ENCODE results near the gene BIRC7.

DNA sequence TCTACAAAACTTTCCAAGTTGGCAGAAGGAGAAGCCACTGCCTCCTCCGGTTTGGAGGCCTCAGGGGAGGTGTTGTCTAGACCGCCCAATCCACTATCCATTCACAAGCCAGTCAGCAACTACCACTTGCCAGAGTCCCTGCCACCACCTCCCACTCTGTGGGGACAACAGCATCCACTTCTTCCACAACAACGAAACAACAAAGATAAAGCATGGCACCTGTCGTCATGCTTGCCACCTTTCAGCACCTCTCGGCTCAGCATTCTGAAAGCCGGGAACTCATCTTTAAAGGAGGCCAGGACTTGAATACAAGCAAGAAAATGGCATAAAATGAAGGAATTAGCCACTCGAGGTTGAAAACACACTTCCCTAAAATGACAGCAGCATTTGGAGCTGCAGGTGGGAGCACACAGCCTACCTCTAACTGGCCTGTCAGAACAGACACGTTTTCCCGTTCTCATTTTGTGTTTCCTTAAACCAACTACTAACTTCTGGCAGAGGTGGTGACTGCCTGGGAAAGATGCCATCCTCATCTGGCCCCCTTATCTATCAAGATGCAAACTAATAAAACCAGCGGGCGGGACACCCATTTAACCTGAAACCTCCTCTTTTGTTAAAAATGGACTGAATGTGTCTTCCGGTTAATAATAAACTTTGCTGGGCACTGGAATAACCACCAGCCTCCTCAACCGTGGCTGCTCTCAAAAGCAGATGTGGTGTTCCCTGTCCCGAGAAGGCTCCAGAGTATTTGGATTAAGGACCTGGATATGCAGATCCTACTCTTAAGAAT, 41.5 kb upstream of the BIRC7 start:
- TF ChIP-seq, protein P1, sequence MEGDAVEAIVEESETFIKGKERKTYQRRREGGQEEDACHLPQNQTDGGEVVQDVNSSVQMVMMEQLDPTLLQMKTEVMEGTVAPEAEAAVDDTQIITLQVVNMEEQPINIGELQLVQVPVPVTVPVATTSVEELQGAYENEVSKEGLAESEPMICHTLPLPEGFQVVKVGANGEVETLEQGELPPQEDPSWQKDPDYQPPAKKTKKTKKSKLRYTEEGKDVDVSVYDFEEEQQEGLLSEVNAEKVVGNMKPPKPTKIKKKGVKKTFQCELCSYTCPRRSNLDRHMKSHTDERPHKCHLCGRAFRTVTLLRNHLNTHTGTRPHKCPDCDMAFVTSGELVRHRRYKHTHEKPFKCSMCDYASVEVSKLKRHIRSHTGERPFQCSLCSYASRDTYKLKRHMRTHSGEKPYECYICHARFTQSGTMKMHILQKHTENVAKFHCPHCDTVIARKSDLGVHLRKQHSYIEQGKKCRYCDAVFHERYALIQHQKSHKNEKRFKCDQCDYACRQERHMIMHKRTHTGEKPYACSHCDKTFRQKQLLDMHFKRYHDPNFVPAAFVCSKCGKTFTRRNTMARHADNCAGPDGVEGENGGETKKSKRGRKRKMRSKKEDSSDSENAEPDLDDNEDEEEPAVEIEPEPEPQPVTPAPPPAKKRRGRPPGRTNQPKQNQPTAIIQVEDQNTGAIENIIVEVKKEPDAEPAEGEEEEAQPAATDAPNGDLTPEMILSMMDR (IDR thresholded peaks at IDR 0.05), result no peak
- TF ChIP-seq POLR2A (IDR thresholded peaks at IDR 0.05), result no peak
